GM10266 (cell line): ENCODE results near the gene CTSL.

Experiments used
- DNase-seq: peaks from one replicate; pipeline ENCODE4 v3.0.0; 2012; ENCODE audit errors: extremely low spot score
- TF ChIP-seq, protein P1 (sequence below): IDR thresholded peaks from 2 replicates; pipeline ENCODE4 v1.5.1; 2012; ENCODE audit warnings: mild to moderate bottlenecking, low read depth; ENCODE audit not compliant: control insufficient read depth, insufficient read depth; ENCODE audit errors: missing control alignments

Gene CTSL

DNA sequence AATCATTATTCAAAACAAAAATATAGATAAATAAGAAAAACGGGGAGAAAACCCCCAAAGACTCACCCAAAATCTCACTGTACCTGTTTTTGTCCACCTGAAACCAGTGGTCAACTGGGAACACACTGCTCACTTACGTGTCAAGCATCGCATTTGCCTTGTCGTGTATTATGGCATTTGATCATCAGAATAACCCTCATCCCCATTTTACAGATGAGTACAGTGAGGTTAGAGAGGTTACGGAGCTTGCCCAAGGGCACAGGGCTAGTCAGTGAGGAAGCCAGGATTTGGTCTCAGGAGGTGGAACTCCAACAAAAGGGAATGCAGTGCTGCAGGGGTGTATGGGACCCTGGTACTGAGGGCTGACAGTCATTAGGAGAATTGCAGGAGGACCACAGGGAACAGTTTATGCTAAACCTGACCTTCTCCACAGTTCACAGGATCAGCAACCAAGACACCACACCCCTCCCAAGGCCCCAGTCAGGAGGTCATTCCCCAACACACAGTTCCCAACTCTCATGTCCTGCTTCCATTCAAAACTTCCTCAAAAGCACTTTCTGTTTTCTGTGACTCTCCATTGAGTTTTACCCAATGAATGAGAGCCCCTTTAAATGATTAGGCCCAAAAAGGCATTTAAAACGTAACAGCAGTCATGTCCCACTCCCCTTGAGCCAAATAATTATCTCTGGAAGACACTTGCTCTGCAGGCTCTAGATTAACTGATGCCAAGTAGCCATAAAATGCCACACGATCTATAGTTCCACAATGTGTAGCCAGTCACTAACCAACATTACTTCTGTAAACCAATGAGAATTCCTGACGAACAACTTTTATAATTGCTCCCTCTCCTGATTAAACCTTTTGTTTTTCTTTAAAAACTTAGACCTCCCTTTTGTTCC is 50.8 kb downstream of the CTSL start:
- TF ChIP-seq, protein P1, sequence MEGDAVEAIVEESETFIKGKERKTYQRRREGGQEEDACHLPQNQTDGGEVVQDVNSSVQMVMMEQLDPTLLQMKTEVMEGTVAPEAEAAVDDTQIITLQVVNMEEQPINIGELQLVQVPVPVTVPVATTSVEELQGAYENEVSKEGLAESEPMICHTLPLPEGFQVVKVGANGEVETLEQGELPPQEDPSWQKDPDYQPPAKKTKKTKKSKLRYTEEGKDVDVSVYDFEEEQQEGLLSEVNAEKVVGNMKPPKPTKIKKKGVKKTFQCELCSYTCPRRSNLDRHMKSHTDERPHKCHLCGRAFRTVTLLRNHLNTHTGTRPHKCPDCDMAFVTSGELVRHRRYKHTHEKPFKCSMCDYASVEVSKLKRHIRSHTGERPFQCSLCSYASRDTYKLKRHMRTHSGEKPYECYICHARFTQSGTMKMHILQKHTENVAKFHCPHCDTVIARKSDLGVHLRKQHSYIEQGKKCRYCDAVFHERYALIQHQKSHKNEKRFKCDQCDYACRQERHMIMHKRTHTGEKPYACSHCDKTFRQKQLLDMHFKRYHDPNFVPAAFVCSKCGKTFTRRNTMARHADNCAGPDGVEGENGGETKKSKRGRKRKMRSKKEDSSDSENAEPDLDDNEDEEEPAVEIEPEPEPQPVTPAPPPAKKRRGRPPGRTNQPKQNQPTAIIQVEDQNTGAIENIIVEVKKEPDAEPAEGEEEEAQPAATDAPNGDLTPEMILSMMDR: no peak
- no peak for DNase-seq

- TF ChIP-seq, protein P1: no peak
Observed at GRCh38 chr9:87778996-87779395, 53.1 kb downstream of the CTSL start.

More at GRCh38 chr9:87778996-87779395, 53.1 kb downstream of the CTSL start:
- no peak for DNase-seq
